Measurements from ENCODE around the gene HELZ.

Gene HELZ

GRCh38 chr17:67194134-67194533, 50.9 kb downstream of the HELZ start:
- DNase-seq (ENCODE audit: low read depth in 2 of 2) = peak in 1 of 2 experiments; percentile 24

GRCh38 chr17:67187927-67188326, 57.1 kb downstream of the HELZ start:
- DNase-seq (ENCODE audit: low read depth in 2 of 2) = no peak

- no peak for DNase-seq (ENCODE audit: low read depth in 2 of 2)
Observed at GRCh38 chr17:67186782-67187181, 58.2 kb downstream of the HELZ start.

- DNase-seq (ENCODE audit: low read depth in 2 of 2) = no peak
Observed at GRCh38 chr17:67183531-67183930, 61.5 kb downstream of the HELZ start.

GRCh38 chr17:67181825-67182224, 63.2 kb downstream of the HELZ start:
- DNase-seq (ENCODE audit: low read depth in 2 of 2) = no peak

- no peak for DNase-seq (ENCODE audit: low read depth in 2 of 2)
Observed at GRCh38 chr17:67180275-67180674, 64.7 kb downstream of the HELZ start.

- no peak for DNase-seq (ENCODE audit: low read depth in 2 of 2)
Observed at GRCh38 chr17:67178555-67178954, 66.4 kb downstream of the HELZ start.

GRCh38 chr17:67177732-67178131, 67.3 kb downstream of the HELZ start:
- DNase-seq (ENCODE audit: low read depth in 2 of 2) = no peak

- no peak for DNase-seq (ENCODE audit: low read depth in 2 of 2)
Observed at GRCh38 chr17:67174190-67174589, 70.8 kb downstream of the HELZ start.

GRCh38 chr17:67171560-67171959, 73.4 kb downstream of the HELZ start:
- DNase-seq (ENCODE audit: low read depth in 2 of 2) = no peak

- no peak for DNase-seq (ENCODE audit: low read depth in 2 of 2)
Observed at GRCh38 chr17:67168496-67168895, 76.5 kb downstream of the HELZ start.

GRCh38 chr17:67165201-67165600, 79.8 kb downstream of the HELZ start:
- DNase-seq (ENCODE audit: low read depth in 2 of 2) = no peak

- no peak for DNase-seq (ENCODE audit: low read depth in 2 of 2)
Observed at GRCh38 chr17:67164302-67164701, 80.7 kb downstream of the HELZ start.

- DNase-seq (ENCODE audit: low read depth in 2 of 2) = no peak
Observed at GRCh38 chr17:67162771-67163170, 82.2 kb downstream of the HELZ start.

GRCh38 chr17:67161573-67161972, 83.4 kb downstream of the HELZ start:
- DNase-seq (ENCODE audit: low read depth in 2 of 2) = no peak

GRCh38 chr17:67160791-67161190, 84.2 kb downstream of the HELZ start:
- DNase-seq (ENCODE audit: low read depth in 2 of 2) = no peak

GRCh38 chr17:67157732-67158639, 87.0 kb downstream of the HELZ start:
- DNase-seq (ENCODE audit: low read depth in 2 of 2) = no peak

- no peak for DNase-seq (ENCODE audit: low read depth in 2 of 2)
Observed at GRCh38 chr17:67156269-67157199, 88.5 kb downstream of the HELZ start.

- DNase-seq (ENCODE audit: low read depth in 2 of 2) = no peak
Observed at GRCh38 chr17:67152824-67153223, 92.2 kb downstream of the HELZ start.

GRCh38 chr17:67151717-67152116, 93.3 kb downstream of the HELZ start:
- DNase-seq (ENCODE audit: low read depth in 2 of 2) = no peak

- no peak for DNase-seq (ENCODE audit: low read depth in 2 of 2)
Observed at GRCh38 chr17:67150826-67151225, 94.2 kb downstream of the HELZ start.

- no peak for DNase-seq (ENCODE audit: low read depth in 2 of 2)
Observed at GRCh38 chr17:67148352-67148751, 96.6 kb downstream of the HELZ start.
